CD4-positive, alpha-beta T cell treated with Interleukin-6 at 100 ng/mL for 8 hours (primary cell): Measurements from ENCODE around the gene C2orf49.
A peak's percentile ranks its signal among the peaks of the same experiment; 100 is the strongest.

Experiments used
- DNase-seq: peaks from one replicate; pipeline ENCODE4 v3.0.0-alpha.2; 2020; ENCODE audit warnings: mixed read lengths, low spot score

Gene C2orf49

GRCh38 chr2:105383432-105384166, 46.3 kb downstream of the C2orf49 start:
- no peak for DNase-seq

- DNase-seq, result no peak
Measured at GRCh38 chr2:105384216-105384615, 46.9 kb downstream of the C2orf49 start.

- DNase-seq, result no peak
Measured at GRCh38 chr2:105384861-105385260, 47.5 kb downstream of the C2orf49 start.

GRCh38 chr2:105385731-105386540, 48.6 kb downstream of the C2orf49 start:
- DNase-seq, result no peak

- no peak for DNase-seq
Measured at GRCh38 chr2:105387225-105387624, 49.9 kb downstream of the C2orf49 start.

GRCh38 chr2:105388971-105389381, 51.6 kb downstream of the C2orf49 start:
- DNase-seq, result no peak

GRCh38 chr2:105390454-105390853, 53.1 kb downstream of the C2orf49 start:
- DNase-seq, result no peak

GRCh38 chr2:105391058-105391627, 53.8 kb downstream of the C2orf49 start:
- no peak for DNase-seq

GRCh38 chr2:105391763-105392662, 54.7 kb downstream of the C2orf49 start:
- no peak for DNase-seq

- DNase-seq, result no peak
Measured at GRCh38 chr2:105393373-105394055, 56.2 kb downstream of the C2orf49 start.

GRCh38 chr2:105394951-105395611, 57.7 kb downstream of the C2orf49 start:
- no peak for DNase-seq

- DNase-seq, result no peak
Measured at GRCh38 chr2:105395691-105396090, 58.4 kb downstream of the C2orf49 start.

- DNase-seq, result no peak
Measured at GRCh38 chr2:105396254-105397024, 59.1 kb downstream of the C2orf49 start.

- no peak for DNase-seq
Measured at GRCh38 chr2:105397025-105397722, 59.8 kb downstream of the C2orf49 start.

GRCh38 chr2:105397953-105398335, 60.6 kb downstream of the C2orf49 start:
- no peak for DNase-seq

- DNase-seq, result peak; percentile 53
Measured at GRCh38 chr2:105398336-105399206, 61.2 kb downstream of the C2orf49 start, which contains the start of gene FHL2. Gene FHL2, minus strand, starts transcription at chr2:105399051. Its CDS starts 12,535 bp downstream, at chr2:105386516.
